Measurements from ENCODE around the gene NIPAL4. TPM values are rescaled to one million over a fixed set of nuclear protein-coding genes. Genes with fewer than 3 reads are reported as not detected.
"Not testable (repeated sequence)": the region's sequence is repeated elsewhere in the genome, so short reads cannot be mapped to it uniquely, and the experiment has no call there.

Gene NIPAL4
- total RNA-seq, 4 donors from 2014 or later: 13.2 to 33.7 (median 17.8) TPM

DNA sequence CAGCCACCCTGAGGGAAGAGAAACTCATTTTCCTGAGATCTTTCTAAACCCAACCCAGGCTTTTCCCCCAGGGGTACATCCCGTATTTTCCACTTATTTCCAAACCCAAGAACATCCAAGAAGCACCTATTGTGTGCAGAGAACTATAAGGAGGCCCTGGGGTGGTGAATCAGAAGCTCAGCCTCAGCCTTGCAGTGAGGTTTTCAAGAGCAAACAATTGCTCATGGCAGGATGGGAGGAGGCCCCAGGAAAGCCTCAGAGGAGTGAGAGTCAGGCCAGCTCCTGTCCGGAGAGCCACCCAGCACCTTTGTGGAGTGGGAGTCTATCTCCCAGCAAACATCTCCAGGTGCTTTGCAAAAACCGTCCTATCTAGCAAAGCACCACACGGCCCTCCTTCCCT, 19.2 kb downstream of the NIPAL4 start:
- 49 to 69% methylated on average over 2 of the region's 4 CpGs for WGBS, 2 donors
- Histone ChIP-seq H3K27me3 (no peaks in the 10 kb centered on the region), H3K4me1 (peaks cover 0 to 20% (median 0%) of the 10 kb centered on the region in 3 donors), H3K4me3 (no peak overlapping the region), H3K9me3 (no peaks in the 10 kb centered on the region), H3K36me3 (peaks cover 0 to 48% (median 0%) of the 10 kb centered on the region in 3 donors), H3K27ac (peak overlapping the region in 3 of 4 donors; percentile 44 to 62 (median 50))
- intact Hi-C loops (cut with DNase I): loop anchor here (5.0 to 10.0 kb wide), 2 partner anchors 47 to 134 kb away; a partner anchor contains a TSS
- no peak for DNase-seq
- no peak for TF ChIP-seq POLR2A (IDR thresholded peaks at IDR 0.05)
- TF ChIP-seq, protein P1, sequence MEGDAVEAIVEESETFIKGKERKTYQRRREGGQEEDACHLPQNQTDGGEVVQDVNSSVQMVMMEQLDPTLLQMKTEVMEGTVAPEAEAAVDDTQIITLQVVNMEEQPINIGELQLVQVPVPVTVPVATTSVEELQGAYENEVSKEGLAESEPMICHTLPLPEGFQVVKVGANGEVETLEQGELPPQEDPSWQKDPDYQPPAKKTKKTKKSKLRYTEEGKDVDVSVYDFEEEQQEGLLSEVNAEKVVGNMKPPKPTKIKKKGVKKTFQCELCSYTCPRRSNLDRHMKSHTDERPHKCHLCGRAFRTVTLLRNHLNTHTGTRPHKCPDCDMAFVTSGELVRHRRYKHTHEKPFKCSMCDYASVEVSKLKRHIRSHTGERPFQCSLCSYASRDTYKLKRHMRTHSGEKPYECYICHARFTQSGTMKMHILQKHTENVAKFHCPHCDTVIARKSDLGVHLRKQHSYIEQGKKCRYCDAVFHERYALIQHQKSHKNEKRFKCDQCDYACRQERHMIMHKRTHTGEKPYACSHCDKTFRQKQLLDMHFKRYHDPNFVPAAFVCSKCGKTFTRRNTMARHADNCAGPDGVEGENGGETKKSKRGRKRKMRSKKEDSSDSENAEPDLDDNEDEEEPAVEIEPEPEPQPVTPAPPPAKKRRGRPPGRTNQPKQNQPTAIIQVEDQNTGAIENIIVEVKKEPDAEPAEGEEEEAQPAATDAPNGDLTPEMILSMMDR (IDR thresholded peaks at IDR 0.05): no peak

DNA sequence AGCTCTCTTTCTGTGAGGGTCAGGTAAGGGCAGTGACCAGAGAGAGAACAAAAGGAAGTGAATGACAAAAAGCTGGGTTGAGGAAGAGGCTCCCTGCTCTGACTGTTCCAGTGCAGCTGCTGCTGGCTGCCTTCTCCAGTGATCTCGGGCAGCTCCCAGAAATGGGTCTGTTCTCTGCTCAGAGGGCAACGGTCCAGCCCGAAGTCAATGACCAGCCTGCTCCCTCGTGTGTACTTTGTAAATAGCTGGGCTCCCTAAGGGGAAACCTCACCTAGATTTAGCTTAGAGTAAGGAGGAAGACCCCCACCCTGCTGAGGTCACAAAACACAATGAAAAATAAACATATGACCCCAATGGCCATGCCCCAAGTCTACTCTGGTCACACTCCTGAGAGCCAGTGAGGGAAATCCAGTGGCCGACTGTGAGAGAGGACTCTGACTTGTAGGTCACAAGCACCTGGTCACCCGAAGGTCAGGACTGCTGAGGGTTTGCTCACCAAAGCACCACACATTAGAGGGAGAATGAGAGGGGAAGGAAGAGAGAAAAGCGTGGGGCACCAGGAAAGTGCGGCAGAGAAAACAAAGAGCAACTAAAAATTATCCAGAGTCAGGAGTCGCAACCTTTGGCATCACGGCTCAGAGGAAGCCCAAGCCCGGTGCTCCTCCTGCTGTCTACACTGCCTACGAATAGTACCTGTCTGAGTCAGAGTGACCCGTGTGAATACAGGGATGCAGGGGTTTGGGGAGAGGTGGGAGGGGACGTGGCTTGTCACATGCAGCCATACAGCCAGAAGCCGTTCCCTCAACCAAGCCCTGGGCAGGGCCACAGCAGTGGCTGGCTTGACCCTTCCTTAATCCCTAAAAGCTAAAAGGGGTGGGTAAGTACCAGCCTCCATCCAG, 19.8 kb downstream of the NIPAL4 start:
- Histone ChIP-seq H3K27ac (peak overlapping the region in 3 of 4 donors; percentile 34 to 62 (median 50)), H3K9me3 (no peaks in the 10 kb centered on the region), H3K4me1 (peaks cover 0 to 25% (median 5%) of the 10 kb centered on the region in 3 donors), H3K4me3 (no peak overlapping the region), H3K27me3 (no peaks in the 10 kb centered on the region), H3K36me3 (peaks cover 0 to 42% (median 0%) of the 10 kb centered on the region in 3 donors)
- DNase-seq: no peak
- intact Hi-C loops (cut with DNase I): loop anchor here (5.0 to 10.0 kb wide), 3 partner anchors 48 to 235 kb away; a partner anchor contains a TSS
- 65 to 74% methylated on average over 8 to 15 of the region's 15 CpGs for WGBS, 2 donors
- no peak for TF ChIP-seq POLR2A (IDR thresholded peaks at IDR 0.05)
- TF ChIP-seq, protein P1 (IDR thresholded peaks at IDR 0.05): no peak

DNA sequence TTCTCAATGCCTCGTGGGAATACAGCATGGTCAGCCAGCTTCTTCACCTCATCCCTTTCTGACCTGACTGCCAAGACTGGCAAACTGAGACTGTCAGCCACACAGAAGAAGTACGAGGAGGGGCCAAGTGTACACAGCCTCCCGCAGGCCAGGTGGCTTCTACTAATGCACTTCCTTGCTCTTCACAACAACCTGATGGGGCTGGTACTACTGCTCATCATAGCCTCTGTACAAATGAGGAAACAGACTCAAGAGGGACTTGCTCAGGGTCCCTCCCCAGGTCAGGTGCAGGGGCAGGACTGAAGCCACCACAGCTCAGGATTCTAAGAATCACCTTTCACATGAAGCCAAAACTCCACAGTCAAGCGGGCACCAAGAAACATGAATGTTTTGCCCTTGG, 21.3 kb downstream of the NIPAL4 start:
- peaks cover 0 to 45% (median 0%) of the 10 kb centered on the region in 3 donors for H3K36me3 ChIP-seq
- H3K4me3 ChIP-seq: no peak overlapping the region
- H3K9me3 ChIP-seq: no peaks in the 10 kb centered on the region
- peak overlapping the region in 2 of 4 donors; percentile 13 to 34 for H3K27ac ChIP-seq
- peaks cover 0 to 27% (median 5%) of the 10 kb centered on the region in 3 donors for H3K4me1 ChIP-seq
- 83% methylated on average over 2 of the region's 4 CpGs; no CpG with 5 or more reads in 1 of the 2 donors for WGBS, 2 donors
- intact Hi-C loops (cut with DNase I): loop anchor here (10.0 kb wide), 1 partner anchor 234 kb away; no protein-coding TSS in a partner anchor
- TF ChIP-seq, protein P1 (IDR thresholded peaks at IDR 0.05): no peak
- no peak for TF ChIP-seq POLR2A (IDR thresholded peaks at IDR 0.05)
- no peak for DNase-seq
- no peaks in the 10 kb centered on the region for H3K27me3 ChIP-seq

DNA sequence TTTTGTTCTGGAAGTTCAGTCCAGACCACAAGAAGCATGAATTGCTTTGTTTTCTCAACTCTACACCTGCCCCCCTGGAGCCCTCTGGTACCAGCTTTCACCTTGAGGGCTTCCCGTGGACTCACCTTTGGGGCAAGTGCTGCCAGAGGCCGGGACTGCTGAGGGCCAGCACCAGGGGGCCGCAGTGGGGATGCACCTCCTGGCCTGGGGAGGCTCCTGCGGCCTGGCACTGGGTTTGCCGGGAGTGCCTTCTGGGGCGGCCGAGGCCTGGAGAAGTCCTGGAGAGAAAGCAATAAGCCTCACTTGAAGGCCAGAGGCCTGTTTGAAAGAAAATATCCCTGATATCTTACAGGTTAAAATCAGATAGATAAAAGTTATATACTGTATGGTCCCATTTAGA, 21.7 kb downstream of the NIPAL4 start:
- Histone ChIP-seq H3K27me3 (no peaks in the 10 kb centered on the region), H3K27ac (no peak overlapping the region), H3K36me3 (peaks cover 0 to 49% (median 0%) of the 10 kb centered on the region in 3 donors), H3K4me3 (no peak overlapping the region), H3K9me3 (no peaks in the 10 kb centered on the region), H3K4me1 (peaks cover 0 to 31% (median 5%) of the 10 kb centered on the region in 3 donors)
- 100% methylated on average over 1 of the region's 7 CpGs; no CpG with 5 or more reads in 1 of the 2 donors for WGBS, 2 donors
- DNase-seq: no peak
- intact Hi-C loops (cut with DNase I): loop anchor here (10.0 kb wide), 1 partner anchor 233 kb away; no protein-coding TSS in a partner anchor
- TF ChIP-seq, protein P1 (IDR thresholded peaks at IDR 0.05): no peak
- no peak for TF ChIP-seq POLR2A (IDR thresholded peaks at IDR 0.05)

DNA sequence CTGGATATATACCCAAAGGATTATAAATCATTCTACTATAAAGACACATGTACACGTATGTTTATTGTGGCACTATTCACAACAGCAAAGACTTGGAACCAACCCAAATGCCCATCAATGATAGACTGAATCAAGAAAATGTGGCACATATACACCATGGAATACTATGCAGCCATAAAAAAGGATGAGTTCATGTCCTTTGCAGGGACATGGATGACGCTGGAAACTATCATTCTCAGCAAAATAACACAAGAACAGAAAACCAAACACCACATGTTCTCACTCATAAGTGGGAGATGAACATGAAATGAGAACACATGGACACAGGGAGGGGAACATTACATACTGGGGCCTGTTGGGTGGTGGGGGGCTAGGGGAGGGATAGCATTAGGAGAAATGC, 22.7 kb downstream of the NIPAL4 start:
- not testable (repeated sequence) for DNase-seq, H3K27me3 ChIP-seq, H3K27ac ChIP-seq, H3K4me3 ChIP-seq, H3K9me3 ChIP-seq
- intact Hi-C loops (cut with DNase I): loop anchor here (10.0 kb wide), 1 partner anchor 232 kb away; no protein-coding TSS in a partner anchor
- H3K4me1 ChIP-seq: peaks cover 0 to 38% (median 5%) of the 10 kb centered on the region in 3 donors
- H3K36me3 ChIP-seq: peaks cover 0 to 59% (median 0%) of the 10 kb centered on the region in 3 donors
- 85 to 100% methylated on average over 2 of the region's 2 CpGs for WGBS, 2 donors
